ENCODE data around the gene IDH1. TPM values are rescaled to one million over a fixed set of nuclear protein-coding genes. Genes with fewer than 3 reads are reported as not detected.
A peak's percentile ranks its signal among the peaks of the same experiment; 100 is the strongest.
"Not testable (repeated sequence)": the region's sequence is repeated elsewhere in the genome, so short reads cannot be mapped to it uniquely, and the experiment has no call there.

IDH1 gene
- total RNA-seq, 1 experiment from 2014 or later = 50.6 TPM

DNA sequence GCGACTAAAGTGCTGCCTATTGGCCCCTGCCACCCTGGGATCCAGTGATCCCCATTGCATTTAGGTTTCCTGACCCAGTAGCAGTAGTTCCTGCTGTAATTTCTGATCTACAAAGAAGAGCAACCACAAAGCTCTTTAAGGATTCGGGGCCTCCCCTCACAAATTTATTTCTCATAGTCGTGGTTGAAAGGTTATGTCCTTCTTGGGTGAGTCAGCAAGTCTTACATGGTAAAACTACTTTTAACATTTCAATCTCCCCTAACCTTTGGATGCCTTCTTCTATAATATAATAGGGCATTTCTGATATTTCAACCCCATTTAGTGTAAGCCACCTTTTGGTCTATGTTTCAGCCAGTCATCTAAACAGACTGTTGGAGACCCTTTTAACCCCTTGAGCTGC, 26.1 kb upstream of the IDH1 start:
- H3K9me2 ChIP-seq (replicated peaks; ENCODE audit: insufficient read depth, low read length) = no peaks in the 10 kb centered on the region
- H4K20me1 ChIP-seq (ENCODE audit: insufficient read depth, low read depth, low read length) = no peaks in the 10 kb centered on the region
- peaks cover 65% of the 10 kb centered on the region for H3K79me2 ChIP-seq (ENCODE audit: low read length)
- H2AFZ ChIP-seq (ENCODE audit: low read length) = no peak overlapping the region
- H3K4me3 ChIP-seq (ENCODE audit: low read length) = no peak overlapping the region
- no peaks in the 10 kb centered on the region for H3K4me1 ChIP-seq (ENCODE audit: low read length)
- no peak overlapping the region for H3K9ac ChIP-seq (ENCODE audit: low read length)
- H3K4me2 ChIP-seq (ENCODE audit: low read depth, low read length, poor library complexity, severe bottlenecking) = no peak overlapping the region
- H3K27ac ChIP-seq (ENCODE audit: low read length) = no peak overlapping the region
- no peak for DNase-seq
- H3K27me3 ChIP-seq (ENCODE audit: low read length) = no peaks in the 10 kb centered on the region
- peaks cover 2% of the 10 kb centered on the region for H3K9me3 ChIP-seq (ENCODE audit: low read length)
- peaks cover 57% of the 10 kb centered on the region for H3K36me3 ChIP-seq (ENCODE audit: insufficient read depth, low read length)

DNA sequence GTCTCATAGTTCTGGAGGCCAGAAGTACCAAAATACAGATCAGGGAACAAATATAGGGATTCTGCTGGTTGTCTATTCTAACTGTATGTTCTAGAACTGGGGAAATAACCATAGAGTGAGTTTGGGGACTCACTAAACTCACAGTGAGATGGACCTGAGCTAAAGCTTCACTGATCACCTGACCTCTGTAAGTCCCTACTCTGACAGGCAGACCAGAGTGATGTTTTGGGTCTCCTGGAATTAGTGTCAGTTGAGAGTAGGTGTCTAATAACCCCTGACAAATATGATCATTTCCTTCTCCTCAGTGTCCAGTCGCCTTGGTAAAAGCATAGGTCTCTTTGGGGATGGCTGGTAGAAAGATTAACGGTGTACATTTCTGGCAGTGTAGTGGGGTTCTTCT, 25.4 kb upstream of the IDH1 start:
- H3K4me2 ChIP-seq (ENCODE audit: low read depth, low read length, poor library complexity, severe bottlenecking) = no peak overlapping the region
- H3K79me2 ChIP-seq (ENCODE audit: low read length) = peaks cover 72% of the 10 kb centered on the region
- peaks cover 2% of the 10 kb centered on the region for H3K9me3 ChIP-seq (ENCODE audit: low read length)
- DNase-seq = no peak
- H3K36me3 ChIP-seq (ENCODE audit: insufficient read depth, low read length) = peaks cover 64% of the 10 kb centered on the region
- no peaks in the 10 kb centered on the region for H3K27me3 ChIP-seq (ENCODE audit: low read length)
- no peaks in the 10 kb centered on the region for H3K9me2 ChIP-seq (replicated peaks; ENCODE audit: insufficient read depth, low read length)
- H3K4me3 ChIP-seq (ENCODE audit: low read length) = no peak overlapping the region
- no peak overlapping the region for H2AFZ ChIP-seq (ENCODE audit: low read length)
- H4K20me1 ChIP-seq (ENCODE audit: insufficient read depth, low read depth, low read length) = no peaks in the 10 kb centered on the region
- H3K27ac ChIP-seq (ENCODE audit: low read length) = no peak overlapping the region
- H3K4me1 ChIP-seq (ENCODE audit: low read length) = no peaks in the 10 kb centered on the region
- no peak overlapping the region for H3K9ac ChIP-seq (ENCODE audit: low read length)

DNA sequence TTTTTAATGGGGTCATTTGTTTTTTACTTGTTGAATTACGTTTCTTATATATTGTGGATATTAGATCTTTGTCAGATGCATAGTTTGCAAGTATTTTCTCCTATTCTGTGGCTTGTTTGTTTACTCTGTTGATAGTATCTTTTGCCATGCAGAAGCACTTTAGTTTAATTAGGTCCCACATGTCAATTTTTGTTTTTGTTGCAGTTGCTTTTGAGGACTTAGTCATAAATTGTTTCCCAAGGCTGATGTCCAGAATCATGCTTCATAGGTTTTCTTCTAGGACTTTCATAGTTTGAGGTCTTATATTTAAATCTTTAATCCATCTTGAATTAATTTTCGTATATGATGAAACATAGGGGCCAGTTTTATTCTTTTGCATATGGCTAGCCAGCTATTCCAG, 24.4 kb upstream of the IDH1 start:
- Histone ChIP-seq H3K36me3 (ENCODE audit: insufficient read depth, low read length) (peaks cover 73% of the 10 kb centered on the region), H3K27me3 (ENCODE audit: low read length) (no peaks in the 10 kb centered on the region), H4K20me1 (ENCODE audit: insufficient read depth, low read depth, low read length) (no peaks in the 10 kb centered on the region), H3K9ac (ENCODE audit: low read length) (no peak overlapping the region), H3K27ac (ENCODE audit: low read length) (no peak overlapping the region), H2AFZ (ENCODE audit: low read length) (no peak overlapping the region), H3K4me1 (ENCODE audit: low read length) (no peaks in the 10 kb centered on the region), H3K4me3 (ENCODE audit: low read length) (no peak overlapping the region), H3K9me3 (ENCODE audit: low read length) (peaks cover 2% of the 10 kb centered on the region), H3K4me2 (ENCODE audit: low read depth, low read length, poor library complexity, severe bottlenecking) (no peak overlapping the region), H3K9me2 (replicated peaks; ENCODE audit: insufficient read depth, low read length) (no peaks in the 10 kb centered on the region), H3K79me2 (ENCODE audit: low read length) (peaks cover 81% of the 10 kb centered on the region)
- no peak for DNase-seq

DNA sequence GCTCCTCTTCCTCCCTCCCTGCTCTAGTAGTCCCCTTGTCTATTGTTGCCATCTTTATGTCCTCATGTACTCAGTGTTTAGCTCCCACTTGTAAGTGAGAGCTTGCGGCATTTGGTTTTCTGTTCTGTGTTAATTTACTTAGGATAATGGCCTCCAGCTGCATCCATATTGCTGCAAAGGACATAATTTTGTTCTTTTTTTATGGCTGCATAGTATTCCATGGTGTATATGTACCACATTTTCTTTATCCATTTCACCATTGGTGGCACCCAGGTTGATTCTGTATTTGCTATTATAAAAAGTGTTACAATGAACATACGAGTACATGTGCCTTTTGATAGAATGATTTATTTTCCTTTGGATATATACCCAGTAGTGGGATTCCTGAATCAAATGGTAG, 23.7 kb upstream of the IDH1 start:
- no peak overlapping the region for H3K4me2 ChIP-seq (ENCODE audit: low read depth, low read length, poor library complexity, severe bottlenecking)
- H3K4me1 ChIP-seq (ENCODE audit: low read length) = no peaks in the 10 kb centered on the region
- H3K79me2 ChIP-seq (ENCODE audit: low read length) = peaks cover 84% of the 10 kb centered on the region
- H4K20me1 ChIP-seq (ENCODE audit: insufficient read depth, low read depth, low read length) = no peaks in the 10 kb centered on the region
- H3K4me3 ChIP-seq (ENCODE audit: low read length) = no peak overlapping the region
- no peaks in the 10 kb centered on the region for H3K9me2 ChIP-seq (replicated peaks; ENCODE audit: insufficient read depth, low read length)
- H3K9me3 ChIP-seq (ENCODE audit: low read length) = peaks cover 2% of the 10 kb centered on the region
- H3K9ac ChIP-seq (ENCODE audit: low read length) = no peak overlapping the region
- no peak overlapping the region for H3K27ac ChIP-seq (ENCODE audit: low read length)
- H3K36me3 ChIP-seq (ENCODE audit: insufficient read depth, low read length) = peaks cover 79% of the 10 kb centered on the region
- no peak for DNase-seq
- H2AFZ ChIP-seq (ENCODE audit: low read length) = no peak overlapping the region
- no peaks in the 10 kb centered on the region for H3K27me3 ChIP-seq (ENCODE audit: low read length)

DNA sequence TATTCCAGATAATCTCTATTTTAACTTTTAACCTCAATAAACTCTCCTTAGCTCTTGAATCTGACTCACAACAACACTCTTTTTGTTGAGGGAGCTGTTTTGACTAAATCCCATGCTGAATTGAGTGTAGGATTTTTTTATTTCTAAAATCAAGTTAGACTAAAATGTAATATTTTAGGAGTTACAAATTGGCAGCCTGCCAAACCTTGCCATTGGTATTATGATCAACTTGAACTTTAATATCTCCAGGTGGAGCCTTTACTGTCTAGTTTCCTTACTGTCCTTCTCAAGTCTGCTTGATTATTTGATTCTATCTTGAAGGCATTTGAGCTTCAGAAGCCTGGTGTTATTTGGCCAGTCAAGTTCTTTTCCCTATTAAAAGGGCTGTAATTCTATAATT, 19.9 kb upstream of the IDH1 start:
- no peak overlapping the region for H2AFZ ChIP-seq (ENCODE audit: low read length)
- DNase-seq = no peak
- H3K36me3 ChIP-seq (ENCODE audit: insufficient read depth, low read length) = peaks cover 72% of the 10 kb centered on the region
- H3K27me3 ChIP-seq (ENCODE audit: low read length) = no peaks in the 10 kb centered on the region
- peaks cover 2% of the 10 kb centered on the region for H3K9me3 ChIP-seq (ENCODE audit: low read length)
- no peaks in the 10 kb centered on the region for H4K20me1 ChIP-seq (ENCODE audit: insufficient read depth, low read depth, low read length)
- H3K79me2 ChIP-seq (ENCODE audit: low read length) = peaks cover 78% of the 10 kb centered on the region
- H3K4me3 ChIP-seq (ENCODE audit: low read length) = no peak overlapping the region
- no peaks in the 10 kb centered on the region for H3K4me1 ChIP-seq (ENCODE audit: low read length)
- H3K27ac ChIP-seq (ENCODE audit: low read length) = no peak overlapping the region
- no peaks in the 10 kb centered on the region for H3K9me2 ChIP-seq (replicated peaks; ENCODE audit: insufficient read depth, low read length)
- no peak overlapping the region for H3K9ac ChIP-seq (ENCODE audit: low read length)
- H3K4me2 ChIP-seq (ENCODE audit: low read depth, low read length, poor library complexity, severe bottlenecking) = no peak overlapping the region

DNA sequence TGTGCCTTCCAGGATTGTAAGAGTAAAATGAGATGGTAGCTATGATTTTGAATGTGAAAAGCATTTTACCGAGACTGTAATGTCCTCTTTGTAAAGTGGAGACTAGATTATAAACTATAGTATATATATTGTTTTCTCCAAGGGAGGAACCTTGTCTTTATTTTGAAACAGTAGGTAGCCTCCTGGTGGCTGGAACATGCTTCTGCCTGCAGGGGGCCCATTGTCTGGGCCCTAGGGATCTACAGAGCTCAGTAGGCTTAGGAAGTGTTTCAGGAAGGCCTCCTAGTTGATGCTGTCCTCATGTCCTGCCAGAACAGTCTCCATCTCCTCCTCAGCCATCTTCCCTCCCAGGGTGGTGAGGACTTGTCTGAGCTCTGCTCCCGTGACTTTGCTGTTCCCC, 14.2 kb upstream of the IDH1 start:
- peaks cover 61% of the 10 kb centered on the region for H3K79me2 ChIP-seq (ENCODE audit: low read length)
- peak; percentile 50 for DNase-seq

DNA sequence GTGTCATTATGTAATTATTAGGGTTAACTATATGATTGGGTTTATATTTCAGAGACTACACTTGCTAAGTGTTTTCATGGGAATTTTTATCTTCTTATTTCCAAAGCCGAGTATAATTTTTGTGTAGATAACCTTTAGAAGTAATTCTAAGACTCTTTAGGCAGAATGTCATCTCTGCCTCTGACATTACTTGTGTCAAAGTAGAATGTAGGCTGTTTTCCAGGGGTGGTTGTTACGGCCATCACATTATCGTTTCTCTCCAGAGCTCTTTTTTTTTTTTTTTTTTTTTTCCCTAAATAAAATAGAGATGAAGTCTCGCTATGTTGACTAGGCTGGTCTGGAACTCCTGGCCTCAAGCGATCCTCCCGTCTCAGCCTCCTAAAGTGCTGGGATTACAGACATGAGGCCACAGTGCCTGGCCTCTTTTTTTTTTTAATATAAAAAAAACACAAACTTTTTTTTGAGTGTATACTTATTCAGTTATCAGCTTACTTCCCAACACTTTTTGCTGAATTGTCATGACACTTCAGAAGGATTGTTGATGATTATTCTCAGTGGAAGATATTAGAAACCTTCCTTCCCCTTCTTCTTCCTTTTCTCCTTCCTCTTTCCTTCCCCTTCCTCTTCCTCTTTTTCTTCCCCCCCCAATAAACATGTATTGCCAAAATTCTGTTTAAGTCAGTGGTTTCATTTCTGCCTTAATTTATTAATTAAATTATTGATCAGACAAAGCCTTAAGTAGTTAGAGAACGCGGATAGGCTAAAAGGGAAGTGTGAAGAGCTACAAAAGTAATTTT, 13.5 kb upstream of the IDH1 start:
- Histone ChIP-seq H2AFZ (ENCODE audit: low read length) (no peak overlapping the region), H3K9me3 (ENCODE audit: low read length) (no peaks in the 10 kb centered on the region), H3K79me2 (ENCODE audit: low read length) (peaks cover 55% of the 10 kb centered on the region), H3K4me1 (ENCODE audit: low read length) (peaks cover 36% of the 10 kb centered on the region), H3K4me2 (ENCODE audit: low read depth, low read length, poor library complexity, severe bottlenecking) (peak overlapping the region; percentile 81), H4K20me1 (ENCODE audit: insufficient read depth, low read depth, low read length) (no peaks in the 10 kb centered on the region), H3K9ac (ENCODE audit: low read length) (no peak overlapping the region; the same call in 1 of the 2 replicates), H3K36me3 (ENCODE audit: insufficient read depth, low read length) (peaks cover 14% of the 10 kb centered on the region; the same call in 1 of the 2 replicates), H3K9me2 (replicated peaks; ENCODE audit: insufficient read depth, low read length) (no peaks in the 10 kb centered on the region), H3K27me3 (ENCODE audit: low read length) (no peaks in the 10 kb centered on the region), H3K4me3 (ENCODE audit: low read length) (peak overlapping the region; percentile 74), H3K27ac (ENCODE audit: low read length) (peak overlapping the region; percentile 28; the same call in 1 of the 2 replicates)
- DNase-seq = no peak

More for the DNA sequence above, 14.2 kb upstream of the IDH1 start:
- H3K4me1 ChIP-seq (ENCODE audit: low read length) = peaks cover 36% of the 10 kb centered on the region
- peak overlapping the region; percentile 81 for H3K4me2 ChIP-seq (ENCODE audit: low read depth, low read length, poor library complexity, severe bottlenecking)
- H3K27ac ChIP-seq (ENCODE audit: low read length) = 0 out of 2 replicates have a peak overlapping the region, but pooled peaks have one; percentile 28
- H2AFZ ChIP-seq (ENCODE audit: low read length) = no peak overlapping the region
- H3K4me3 ChIP-seq (ENCODE audit: low read length) = peak overlapping the region; percentile 74; the same call in 1 of the 2 replicates
- no peaks in the 10 kb centered on the region for H3K9me3 ChIP-seq (ENCODE audit: low read length)
- no peaks in the 10 kb centered on the region for H3K9me2 ChIP-seq (replicated peaks; ENCODE audit: insufficient read depth, low read length)
- no peak overlapping the region for H3K9ac ChIP-seq (ENCODE audit: low read length)
- peaks cover 21% of the 10 kb centered on the region; the same call in 1 of the 2 replicates for H3K36me3 ChIP-seq (ENCODE audit: insufficient read depth, low read length)
- no peaks in the 10 kb centered on the region for H3K27me3 ChIP-seq (ENCODE audit: low read length)
- H4K20me1 ChIP-seq (ENCODE audit: insufficient read depth, low read depth, low read length) = no peaks in the 10 kb centered on the region

DNA sequence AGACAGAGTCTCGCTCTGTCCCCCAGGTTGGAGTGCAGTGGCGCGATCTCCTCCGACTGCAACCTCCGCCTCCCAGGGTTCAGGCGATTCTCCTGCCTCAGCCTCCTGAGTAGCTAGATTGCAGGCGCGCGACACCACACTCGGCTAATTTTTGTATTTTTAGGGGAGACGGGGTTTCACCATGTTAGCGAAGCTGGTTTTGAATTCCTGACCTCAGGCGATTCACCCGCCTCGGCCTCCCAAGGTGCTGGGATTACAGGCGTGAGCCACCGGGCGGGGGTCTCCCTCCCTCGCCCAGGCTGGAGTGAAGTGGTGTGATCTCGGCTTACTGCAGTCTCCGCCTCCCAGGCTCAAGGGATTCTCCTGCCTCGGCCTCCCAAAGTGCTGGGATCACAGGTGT, 12.7 kb upstream of the IDH1 start:
- DNase-seq; H3K27me3 ChIP-seq (ENCODE audit: low read length); H3K9me3 ChIP-seq (ENCODE audit: low read length); H2AFZ ChIP-seq (ENCODE audit: low read length); H3K36me3 ChIP-seq (ENCODE audit: insufficient read depth, low read length); H4K20me1 ChIP-seq (ENCODE audit: insufficient read depth, low read depth, low read length); H3K27ac ChIP-seq (ENCODE audit: low read length); H3K9me2 ChIP-seq (replicated peaks; ENCODE audit: insufficient read depth, low read length): not testable (repeated sequence)
- Histone ChIP-seq H3K79me2 (ENCODE audit: low read length) (peaks cover 52% of the 10 kb centered on the region), H3K9ac (ENCODE audit: low read length) (peak overlapping the region; percentile 85), H3K4me2 (ENCODE audit: low read depth, low read length, poor library complexity, severe bottlenecking) (peak overlapping the region; percentile 81), H3K4me1 (ENCODE audit: low read length) (peaks cover 41% of the 10 kb centered on the region), H3K4me3 (ENCODE audit: low read length) (peak overlapping the region; percentile 74)
